ENCODE results near the gene FXYD2. TPM values are rescaled to one million over a fixed set of nuclear protein-coding genes. Genes with fewer than 3 reads are reported as not detected.

The FXYD2 gene
- total RNA-seq, 1 experiment from 2014 or later: 1.4 TPM

- no peak for TF ChIP-seq CTCF (IDR thresholded peaks at IDR 0.05)
- TF ChIP-seq STAT6 (CRISPR knock-in tag; conservative IDR thresholded peaks at IDR 0.05; ENCODE audit: low read depth): no peak
- TF ChIP-seq ELF4 (CRISPR knock-in tag; IDR thresholded peaks at IDR 0.05; ENCODE audit: low read depth): no peak
- TF ChIP-seq MAX (CRISPR knock-in tag; IDR thresholded peaks at IDR 0.05): no peak
- no peak for TF ChIP-seq MYBL2 (CRISPR knock-in tag; IDR thresholded peaks at IDR 0.05)
- TF ChIP-seq NFE2L1 (CRISPR knock-in tag; IDR thresholded peaks at IDR 0.05): no peak
- no peak for TF ChIP-seq GRHL2 (CRISPR knock-in tag; IDR thresholded peaks at IDR 0.05; ENCODE audit: insufficient replicate concordance, severe bottlenecking)
Observed at GRCh38 chr11:117771197-117771596, 53.3 kb downstream of the FXYD2 start (continued).

GRCh38 chr11:117770061-117770460 lies 54.5 kb downstream of the FXYD2 start:
- DNase-seq (ENCODE audit: low spot score) (no peak), ATAC-seq (no peak)
- Mint-ChIP-seq H3K27me3 (ENCODE audit: low read depth) (no peaks in the 10 kb centered on the region), H3K4me1 (no peaks in the 10 kb centered on the region), H3K27ac (no peak overlapping the region), H3K4me3 (no peak overlapping the region), H3K36me3 (no peaks in the 10 kb centered on the region), H3K9me3 (no peaks in the 10 kb centered on the region)
- ChIA-PET CTCF (no interaction called here), POLR2A (no interaction called here)
- TF ChIP-seq CBFB (CRISPR knock-in tag; IDR thresholded peaks at IDR 0.05; ENCODE audit: low read depth) (no peak), ZNF281 (CRISPR knock-in tag; IDR thresholded peaks at IDR 0.05) (no peak), ATF6 (CRISPR knock-in tag; IDR thresholded peaks at IDR 0.05) (no peak), CREM (CRISPR knock-in tag; IDR thresholded peaks at IDR 0.05) (no peak), GABPB1 (CRISPR knock-in tag; IDR thresholded peaks at IDR 0.05) (no peak), TEAD1 (CRISPR knock-in tag; IDR thresholded peaks at IDR 0.05) (no peak), NR2C2 (CRISPR knock-in tag; IDR thresholded peaks at IDR 0.05) (no peak), KAT7 (CRISPR knock-in tag; IDR thresholded peaks at IDR 0.05; ENCODE audit: borderline replicate concordance) (no peak), CDX4 (CRISPR knock-in tag; IDR thresholded peaks at IDR 0.05; ENCODE audit: borderline replicate concordance) (no peak), ARID4B (CRISPR knock-in tag; IDR thresholded peaks at IDR 0.05; ENCODE audit: borderline replicate concordance) (no peak), ELF4 (CRISPR knock-in tag; IDR thresholded peaks at IDR 0.05; ENCODE audit: low read depth) (no peak), JUN (CRISPR knock-in tag; IDR thresholded peaks at IDR 0.05) (no peak), HMGXB4 (CRISPR knock-in tag; IDR thresholded peaks at IDR 0.05) (no peak)

Measured in WTC11 (cell line).